ENCODE data around the gene ZNF398.
A peak's percentile ranks its signal among the peaks of the same experiment; 100 is the strongest.
"Not testable (repeated sequence)": the region's sequence is repeated elsewhere in the genome, so short reads cannot be mapped to it uniquely, and the experiment has no call there.

The ZNF398 gene
- total RNA-seq = 33.8 to 56.5 (median 37.3) reads per million in 3 experiments

DNA sequence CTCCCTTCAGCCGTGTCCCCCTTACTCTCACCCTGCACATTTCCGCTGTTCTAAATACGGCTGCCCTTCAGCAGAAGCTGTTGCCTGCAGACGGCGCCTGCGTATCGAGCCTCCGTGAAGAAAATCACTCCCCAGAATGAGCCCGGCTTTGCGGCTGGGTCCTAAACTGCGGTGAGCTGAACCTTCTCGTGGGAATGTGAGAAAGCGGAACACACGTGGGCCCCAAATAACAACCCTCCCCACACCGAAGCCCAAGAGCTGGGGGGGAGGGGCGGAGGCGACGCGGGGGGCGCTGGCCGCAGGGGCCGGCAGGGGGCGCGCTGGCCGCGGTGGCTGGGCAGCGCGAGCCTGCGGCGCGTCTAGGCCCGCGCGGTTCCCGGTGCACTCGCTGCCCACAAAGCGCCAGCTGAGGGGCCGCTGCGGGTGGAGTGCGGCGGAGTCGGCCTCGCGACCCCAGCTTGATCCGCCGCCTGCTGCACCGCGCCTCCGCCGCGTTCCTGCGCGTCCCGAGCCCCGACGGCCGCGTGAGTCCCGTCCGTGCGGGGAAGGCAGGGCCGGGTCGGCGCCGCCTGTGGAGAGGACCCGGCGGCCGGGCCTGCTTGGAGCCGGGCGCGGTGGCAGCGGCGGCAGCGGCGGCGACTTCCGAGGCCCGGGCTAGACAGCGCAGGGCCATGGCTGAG lies at the start of gene ZNF398:
ZNF398 (plus strand) TSS at position 382 of the 680 bp plus-strand sequence; CDS start at position 672, 290 bp downstream.
- peak; percentile 80 for DNase-seq

- DNase-seq = no peak
Observed at GRCh38 chr7:149099058-149099457, 48.2 kb upstream of the ZNF398 start.

GRCh38 chr7:149100821-149101220 lies 46.4 kb upstream of the ZNF398 start:
- DNase-seq = no peak

DNA sequence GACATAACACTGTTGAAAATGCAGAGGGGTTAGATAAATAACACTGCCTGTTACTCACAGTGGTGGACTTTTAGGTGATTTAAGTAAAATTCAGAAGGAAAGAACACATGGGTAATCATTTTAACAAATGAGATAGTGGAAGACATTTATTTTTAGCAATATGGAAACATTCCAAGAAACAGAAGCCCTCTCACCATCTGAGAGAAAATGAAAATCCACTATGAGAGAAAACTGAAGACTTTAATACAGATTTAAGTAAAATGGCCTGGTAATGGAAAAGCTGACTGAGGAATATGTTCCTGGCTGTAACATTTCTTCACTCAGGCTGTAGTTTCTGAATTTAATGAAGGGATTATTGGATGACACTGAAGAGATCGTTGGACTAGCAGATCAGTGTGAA lies 44.6 kb upstream of the ZNF398 start:
- DNase-seq = no peak

GRCh38 chr7:149103424-149103823 lies 43.8 kb upstream of the ZNF398 start:
- DNase-seq = no peak

- no peak for DNase-seq
Observed at GRCh38 chr7:149104214-149104613, 43.0 kb upstream of the ZNF398 start.

- DNase-seq = no peak
Observed at GRCh38 chr7:149104749-149105148, 42.5 kb upstream of the ZNF398 start.

DNA sequence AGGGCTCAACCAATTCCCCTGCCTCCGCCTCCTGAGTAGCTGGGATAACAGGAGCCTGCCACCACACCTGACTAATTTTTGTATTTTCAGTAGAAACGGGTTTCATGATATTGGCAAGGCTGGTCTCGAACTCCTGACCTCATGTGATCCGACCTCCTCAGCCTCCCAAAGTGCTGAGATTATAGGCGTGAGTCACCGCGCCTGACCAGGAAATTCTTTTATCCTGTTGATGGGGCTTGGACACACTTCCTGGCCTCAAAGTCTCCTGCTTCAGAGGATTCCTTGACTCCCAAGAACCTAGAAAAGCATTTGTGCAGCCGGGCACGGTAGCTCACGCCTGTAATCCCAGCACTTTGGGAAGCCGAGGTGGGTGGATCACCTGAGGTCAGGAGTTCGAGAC lies 37.3 kb upstream of the ZNF398 start:
- DNase-seq = no peak

DNA sequence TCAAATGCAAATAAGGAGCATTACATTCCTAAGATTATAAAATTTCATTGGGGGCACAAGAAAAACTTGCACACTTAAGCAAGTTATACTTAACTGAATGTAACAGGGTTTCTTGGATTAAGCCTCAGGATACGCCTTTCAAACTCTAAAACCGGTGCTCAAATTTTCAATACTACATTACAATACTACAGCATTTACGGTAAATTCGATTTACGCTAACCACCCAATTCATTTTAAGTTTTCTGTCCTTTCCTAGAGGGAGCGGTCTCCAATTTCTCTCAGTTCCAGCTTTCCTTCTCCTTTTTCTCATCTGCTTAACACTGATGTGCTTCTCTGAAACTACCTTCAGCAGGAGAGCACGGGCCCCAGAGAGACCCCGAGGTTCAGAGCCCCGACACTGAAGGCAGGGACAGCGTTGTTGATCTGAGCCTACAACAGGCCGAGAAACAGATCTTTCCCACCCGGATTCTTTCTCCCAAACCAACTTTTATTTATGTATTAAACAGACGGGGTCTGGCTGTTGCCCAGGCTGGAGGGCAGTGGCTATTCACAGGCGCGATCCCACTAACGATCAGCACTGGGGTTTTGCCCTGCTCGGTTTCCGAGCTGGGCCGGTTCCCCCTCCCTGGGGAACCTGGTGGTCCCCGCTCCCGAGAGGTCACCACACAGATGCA lies 21.9 kb upstream of the ZNF398 start:
- no peak for DNase-seq

GRCh38 chr7:149125863-149126661 lies 21.2 kb upstream of the ZNF398 start, which contains the start of gene ZNF425:
Gene ZNF425, minus strand, starts transcription at chr7:149126324. Its CDS starts 111 bp downstream, at chr7:149126213.
- peak; percentile 91 for DNase-seq

DNA sequence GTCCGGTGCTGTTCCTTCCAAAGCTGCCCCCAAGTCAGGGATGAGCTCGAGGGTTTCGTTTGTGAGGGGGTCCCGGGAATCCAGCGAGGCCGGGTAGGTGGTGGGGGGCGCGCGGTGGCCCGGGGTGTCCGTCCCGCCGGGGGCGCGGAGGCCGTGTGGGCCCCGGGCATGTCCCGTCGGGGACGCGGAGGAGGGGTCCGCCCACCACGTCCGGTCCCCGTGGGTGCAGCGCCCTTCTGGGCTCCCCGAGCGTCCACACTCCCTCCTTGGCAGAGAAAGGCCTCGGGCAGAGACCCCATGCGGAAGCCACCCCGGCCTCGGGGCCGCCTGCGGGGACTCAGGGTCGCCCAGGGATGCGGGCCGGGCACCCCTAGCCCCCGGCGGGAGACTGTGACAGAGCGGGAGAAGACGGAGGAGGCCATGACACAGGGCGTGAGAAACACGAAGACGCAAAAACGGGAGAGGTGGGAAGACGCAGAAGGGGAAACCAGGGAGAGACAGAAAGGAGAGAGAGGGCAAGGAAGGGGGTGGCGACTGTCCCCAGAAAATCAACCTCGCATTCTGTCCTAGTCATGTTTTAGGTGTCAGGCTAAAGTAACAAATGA lies 20.5 kb upstream of the ZNF398 start:
- DNase-seq = peak; percentile 49

DNA sequence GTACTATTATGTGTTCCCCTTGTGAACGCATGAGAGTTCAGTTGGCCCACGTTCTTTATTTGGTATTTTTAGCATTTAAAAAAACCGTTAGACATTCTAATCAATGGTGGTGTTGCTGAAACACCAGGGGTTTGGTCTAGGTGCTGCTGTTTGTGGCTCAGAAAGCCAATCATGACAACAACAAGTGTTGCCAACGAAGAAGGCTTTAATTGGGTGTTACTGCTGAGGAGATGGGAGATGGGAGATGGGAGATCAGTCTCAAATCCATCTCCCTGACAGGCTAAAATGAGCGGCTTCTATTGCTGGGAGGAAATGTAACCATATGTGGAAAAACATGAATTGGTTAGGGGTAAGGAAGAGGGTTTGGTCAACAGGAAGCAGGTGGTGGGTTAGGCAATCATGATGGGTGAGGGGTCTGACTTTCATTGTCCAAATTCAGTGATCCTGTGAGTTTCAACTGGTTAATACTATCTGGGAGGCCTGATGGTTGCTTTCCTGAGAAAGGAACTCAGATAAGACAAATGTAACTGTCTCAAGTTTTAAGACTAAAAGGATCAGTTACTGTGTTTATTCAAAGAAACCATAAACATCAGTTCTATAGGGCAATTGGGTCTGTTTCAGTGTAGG lies 16.6 kb upstream of the ZNF398 start:
- no peak for DNase-seq

GRCh38 chr7:149133028-149133710 lies 14.1 kb upstream of the ZNF398 start:
- no peak for DNase-seq

DNA sequence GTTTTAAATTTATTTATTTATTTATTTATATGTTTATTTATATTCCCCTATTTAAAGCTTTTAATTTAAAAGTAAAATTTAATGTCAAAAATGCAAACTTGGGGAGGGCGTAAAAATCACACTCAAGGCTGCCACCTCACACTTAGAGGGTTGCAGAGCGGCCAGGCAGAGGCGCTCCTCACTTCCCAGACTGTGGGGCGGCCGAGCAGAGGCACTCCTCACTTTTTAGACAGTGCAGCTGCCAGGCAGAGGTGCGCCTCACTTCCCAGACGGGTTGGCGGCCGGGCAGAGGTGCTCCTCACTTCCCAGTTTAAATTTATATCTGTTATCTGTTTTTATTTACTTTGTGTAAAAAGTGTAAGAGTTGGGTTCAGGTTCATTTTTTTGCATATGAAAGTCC lies 11.1 kb upstream of the ZNF398 start:
- DNase-seq = no peak

GRCh38 chr7:149140831-149141230 lies 6.4 kb upstream of the ZNF398 start:
- DNase-seq = no peak

DNA sequence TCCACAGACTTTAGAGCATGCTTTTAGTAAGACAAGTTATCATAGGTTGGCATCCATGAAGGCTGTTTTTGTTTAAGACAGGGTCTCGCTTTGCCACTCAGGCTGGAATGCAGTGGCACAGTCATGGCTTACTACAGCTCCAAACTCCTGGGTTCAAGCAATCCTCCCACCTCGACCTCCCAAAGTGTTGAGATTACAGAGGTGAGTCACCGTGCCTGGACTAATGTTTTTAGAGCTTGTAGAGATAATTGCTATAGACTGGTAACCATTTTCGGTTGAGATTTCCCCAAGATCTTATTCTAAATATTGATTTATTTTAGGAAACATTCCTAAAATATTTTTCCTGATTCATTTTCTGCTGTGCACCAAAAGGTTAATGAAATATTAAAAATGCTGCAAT lies 5.4 kb upstream of the ZNF398 start:
- no peak for DNase-seq

DNA sequence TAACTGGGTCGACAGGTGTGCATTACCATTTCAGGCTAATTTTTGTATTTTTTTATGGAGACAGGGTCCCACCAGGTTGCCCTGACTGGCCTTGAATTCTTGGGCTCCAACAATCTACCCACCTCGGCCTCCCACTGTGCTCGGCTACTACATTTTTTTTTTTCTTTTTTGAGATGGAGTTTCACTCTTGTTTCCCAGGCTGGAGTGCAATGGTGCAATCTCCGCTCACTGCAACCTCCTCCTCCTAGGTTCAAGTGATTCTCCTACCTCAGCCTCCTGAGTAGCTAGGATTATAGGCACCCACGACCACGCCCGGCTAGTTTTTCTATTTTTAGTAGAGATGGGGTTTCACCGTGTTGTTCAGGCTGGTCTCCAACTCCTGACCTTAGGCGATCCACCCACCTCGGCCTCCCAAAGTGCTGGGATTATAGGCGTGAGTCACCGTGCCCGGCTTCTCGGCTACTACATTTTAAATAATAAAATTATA lies 2.8 kb upstream of the ZNF398 start:
- not testable (repeated sequence) for DNase-seq

- no peak for DNase-seq
Observed at GRCh38 chr7:149145031-149145845, 2.0 kb upstream of the ZNF398 start.

GRCh38 chr7:149147752-149148653 lies 750 bp downstream of the ZNF398 start:
- DNase-seq = peak; percentile 75

DNA sequence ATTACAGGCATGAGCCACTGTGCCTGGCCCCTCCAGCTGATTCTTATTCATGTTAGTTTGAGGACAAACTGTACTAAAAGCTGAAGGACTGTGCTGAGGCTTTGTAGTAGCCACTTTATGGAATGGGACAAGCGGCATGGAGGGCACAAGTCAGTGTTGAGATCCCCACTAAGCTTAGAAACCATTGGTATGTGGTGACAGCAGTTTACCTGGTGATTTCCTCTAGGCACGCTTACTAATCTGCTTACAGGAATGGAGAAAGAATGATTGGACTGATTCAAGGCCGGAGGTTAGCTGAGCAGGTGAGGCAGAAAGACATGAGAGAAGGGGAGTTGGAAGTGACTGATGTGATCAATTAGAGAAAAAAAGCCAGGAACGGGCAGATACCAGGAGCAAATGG lies 3.7 kb downstream of the ZNF398 start:
- DNase-seq = no peak
